DMS 273 (cell line): ENCODE data around the gene FRMD3.

Experiments
- DNase-seq: peaks from one replicate; lab custom pipeline; 2025; ENCODE audit not compliant: unreplicated experiment; lab: John Stamatoyannopoulos, UW

Gene FRMD3

DNA sequence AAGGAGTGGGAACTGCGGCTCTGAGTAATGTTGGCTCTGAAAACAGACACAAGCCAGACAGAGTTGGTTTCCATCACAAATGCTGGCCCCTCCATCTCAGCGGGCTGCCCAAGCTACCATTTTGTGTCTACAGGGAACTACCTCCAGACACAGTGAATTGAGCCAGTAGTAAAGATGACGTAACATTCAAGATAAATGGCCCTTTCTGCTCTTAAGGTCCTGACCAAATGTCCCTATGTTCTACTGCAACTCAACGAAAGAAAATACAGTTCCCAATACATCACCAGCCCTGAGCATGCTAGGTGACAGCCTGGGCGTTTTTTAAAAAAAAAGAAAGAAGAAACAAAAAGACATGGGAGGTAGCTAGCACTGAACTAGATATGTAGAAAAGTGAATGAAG, 247.5 kb downstream of the FRMD3 start:
- DNase-seq = no peak

DNA sequence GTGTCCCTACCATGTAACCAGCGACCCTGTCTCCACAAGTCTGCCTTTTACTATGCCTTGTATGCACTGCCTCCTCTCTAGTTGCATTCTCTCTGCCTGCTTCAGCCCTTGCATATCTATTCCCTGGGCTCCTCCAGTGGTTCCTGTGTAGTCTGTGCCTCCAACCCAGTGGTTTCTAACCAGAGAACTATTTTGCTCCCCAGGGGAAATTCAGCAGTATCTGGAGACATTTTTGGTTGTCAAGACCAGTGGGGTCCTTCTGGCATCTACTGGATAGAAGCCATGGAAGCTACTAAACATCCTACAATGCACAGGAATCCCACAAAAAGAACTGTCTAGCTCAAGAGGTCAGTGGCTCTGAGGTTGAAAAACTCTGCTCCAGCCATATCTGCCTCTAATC, 251.2 kb downstream of the FRMD3 start:
- DNase-seq = no peak

- peak; percentile 19 for DNase-seq
Measured at GRCh38 chr9:83285445-83286225, 252.6 kb downstream of the FRMD3 start.

DNA sequence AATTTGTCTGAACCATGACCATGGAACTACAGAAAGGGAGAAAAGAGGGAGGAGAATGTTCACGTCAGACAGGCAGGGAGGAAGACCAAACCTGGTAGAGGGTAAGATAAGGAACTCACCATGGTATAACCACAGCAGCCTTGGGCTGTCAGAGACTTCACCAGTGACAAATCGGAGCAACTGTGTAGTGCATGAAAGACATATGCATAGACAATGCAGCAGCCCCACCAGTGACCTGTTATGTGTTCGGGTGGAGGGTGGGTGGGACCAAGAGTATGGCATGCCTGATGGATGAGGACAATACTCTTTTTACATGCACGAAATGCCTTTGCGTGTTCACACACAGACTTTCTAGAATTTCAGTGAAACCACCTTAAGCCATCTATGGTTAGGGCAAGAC, 253.5 kb downstream of the FRMD3 start:
- no peak for DNase-seq

GRCh38 chr9:83283528-83283927, 254.7 kb downstream of the FRMD3 start:
- no peak for DNase-seq

GRCh38 chr9:83281306-83282255, 256.6 kb downstream of the FRMD3 start:
- DNase-seq = peak; percentile 70

GRCh38 chr9:83280790-83281189, 257.4 kb downstream of the FRMD3 start:
- peak; percentile 25 for DNase-seq

DNA sequence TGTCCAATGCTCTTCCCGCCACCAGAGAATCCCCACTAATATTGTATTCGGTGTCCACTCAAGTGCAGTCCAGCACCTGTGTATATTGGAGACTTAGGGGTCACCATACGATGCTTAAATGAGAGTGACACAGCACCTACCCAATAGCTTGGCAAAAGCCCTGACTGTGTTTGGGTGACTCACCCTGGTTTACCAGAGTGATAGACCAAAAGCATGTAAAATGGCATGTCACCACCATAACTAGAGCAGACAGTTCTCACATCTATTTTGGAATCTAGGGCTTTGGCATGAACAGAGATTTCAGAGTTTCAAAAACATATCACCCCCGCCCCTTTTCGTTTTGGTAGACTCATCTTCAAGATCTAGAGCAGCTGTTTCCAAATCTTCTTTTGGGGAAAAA, 257.9 kb downstream of the FRMD3 start:
- DNase-seq = peak; percentile 4

DNA sequence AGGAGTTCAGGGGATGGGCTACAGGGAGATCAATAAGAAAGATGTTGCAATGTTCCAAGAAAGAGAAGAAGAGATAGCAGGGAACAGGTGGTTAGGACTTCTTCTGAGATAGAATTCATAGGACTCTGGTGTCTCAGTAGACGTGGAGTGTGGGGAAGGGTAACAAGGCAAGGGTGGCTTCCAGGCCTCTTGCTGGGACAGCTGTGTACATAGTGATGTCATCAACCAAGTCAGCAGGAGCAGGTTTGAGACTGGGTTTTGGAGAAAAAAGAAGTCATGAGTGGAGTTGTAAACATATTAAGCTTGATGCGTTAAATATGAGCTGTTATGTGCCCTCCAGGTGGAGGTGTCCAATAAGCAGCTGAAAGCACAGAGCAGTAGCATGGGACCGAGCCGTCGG, 263.4 kb downstream of the FRMD3 start:
- no peak for DNase-seq

DNA sequence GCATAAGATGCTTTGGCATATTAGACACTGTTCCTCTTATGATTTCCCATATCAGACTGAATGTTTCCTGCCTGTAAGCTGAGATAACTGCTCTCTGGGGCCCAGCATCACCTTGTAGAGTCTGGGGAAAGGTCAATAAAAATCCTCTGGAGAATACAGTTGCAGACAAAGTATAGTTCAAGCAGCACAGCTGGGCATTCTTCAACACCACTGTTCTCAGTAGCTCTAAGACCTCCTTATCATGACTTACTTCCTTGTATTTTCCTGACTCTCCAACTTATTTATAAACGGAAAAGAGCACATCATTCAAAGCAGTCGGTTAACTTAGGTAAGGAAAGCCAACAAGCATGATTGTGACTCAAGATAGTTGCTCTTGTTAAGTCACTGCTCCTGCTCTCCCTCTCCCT, 266.5 kb downstream of the FRMD3 start:
- no peak for DNase-seq

DNA sequence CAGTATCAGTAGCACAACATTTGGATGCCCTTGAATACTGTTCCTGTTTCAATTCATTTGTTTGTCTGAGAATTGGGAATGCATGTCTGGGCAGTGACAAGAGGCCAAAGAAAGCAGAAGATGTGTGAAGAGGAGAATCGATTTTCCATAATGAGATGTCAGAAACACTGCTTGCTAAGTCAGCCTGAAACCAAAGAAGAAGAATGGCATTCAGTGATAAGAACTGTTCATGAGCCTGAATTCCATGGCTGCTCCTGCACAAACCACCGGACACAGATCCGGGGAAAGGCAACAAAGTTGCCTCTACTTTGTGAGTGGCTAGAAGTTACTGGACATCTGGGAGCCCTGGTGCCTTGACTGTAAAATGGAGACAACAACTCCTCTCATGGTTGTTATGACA, 268.1 kb downstream of the FRMD3 start:
- no peak for DNase-seq

GRCh38 chr9:83267741-83268140, 270.5 kb downstream of the FRMD3 start:
- DNase-seq = no peak

- no peak for DNase-seq
Measured at GRCh38 chr9:83266666-83267496, 271.3 kb downstream of the FRMD3 start.

- no peak for DNase-seq
Measured at GRCh38 chr9:83266331-83266665, 271.9 kb downstream of the FRMD3 start.

GRCh38 chr9:83264315-83264714, 273.9 kb downstream of the FRMD3 start:
- no peak for DNase-seq

GRCh38 chr9:83259558-83259957, 278.6 kb downstream of the FRMD3 start:
- DNase-seq = no peak

- no peak for DNase-seq
Measured at GRCh38 chr9:83257937-83258891, 280.0 kb downstream of the FRMD3 start.

GRCh38 chr9:83247732-83248131, 290.5 kb downstream of the FRMD3 start:
- no peak for DNase-seq

DNA sequence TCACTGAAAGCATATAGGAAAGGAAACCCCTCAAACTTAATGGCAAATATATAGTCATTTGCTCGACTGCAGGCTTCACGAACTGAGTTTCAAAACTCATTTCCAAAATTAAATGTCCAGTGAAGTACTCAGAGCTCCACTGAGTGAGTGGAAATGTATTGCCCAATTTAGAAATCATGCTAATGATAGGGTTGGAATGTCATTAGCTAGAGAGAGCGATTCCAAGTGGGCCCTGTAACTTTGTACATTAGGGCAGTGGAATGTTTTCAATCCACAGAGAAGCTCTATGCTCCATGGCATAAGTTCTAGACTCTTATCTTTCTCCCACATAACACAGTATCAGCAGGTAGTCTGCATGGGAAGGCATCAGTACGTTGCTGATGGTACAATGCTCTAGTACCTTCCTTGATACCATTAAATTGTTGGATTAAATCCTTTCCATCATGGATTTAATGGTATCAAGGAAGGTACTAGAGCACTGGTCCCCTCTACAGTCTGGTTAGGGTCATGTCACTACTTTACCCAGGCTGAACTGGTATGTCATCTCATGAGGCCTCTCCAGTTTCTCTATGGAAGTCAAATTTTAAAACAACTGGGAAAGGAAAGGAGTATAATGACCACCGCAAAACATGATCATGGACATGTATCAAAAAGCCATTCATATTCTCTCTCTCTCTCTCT, 292.1 kb downstream of the FRMD3 start:
- DNase-seq = no peak

DNA sequence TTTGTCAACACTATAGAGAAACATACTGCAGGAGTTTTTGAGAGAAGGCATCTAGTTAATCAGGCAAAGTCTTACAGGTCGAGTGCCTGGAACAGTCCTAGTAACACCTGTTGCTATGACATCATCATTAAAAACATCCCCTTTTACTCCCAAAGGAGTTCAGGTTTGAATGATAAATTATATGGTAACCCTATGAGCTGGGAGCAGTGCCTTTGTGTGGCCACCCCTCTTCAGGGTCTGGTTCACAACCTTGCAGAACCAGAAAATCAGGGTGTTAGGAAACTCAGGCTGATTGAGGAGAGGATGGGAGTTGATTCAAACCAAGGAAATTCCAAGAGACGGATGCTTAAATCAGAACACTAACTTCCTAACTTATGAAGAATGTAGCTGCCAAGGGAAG, 296.1 kb downstream of the FRMD3 start:
- peak; percentile 4 for DNase-seq
